Ishikawa (cell line): ENCODE measurements around the gene AP3B2.

ENCODE experiments used
- CEBPB ChIP-seq: IDR thresholded peaks from 2 replicates; pipeline ENCODE4 v1.6.1; 2012
- EGR1 ChIP-seq: IDR thresholded peaks from 2 replicates; pipeline ENCODE4 v1.6.1; 2012
- EP300 ChIP-seq: IDR thresholded peaks from 2 replicates; pipeline ENCODE4 v1.6.1; 2012; ENCODE audit warnings: borderline replicate concordance
- FOXM1 ChIP-seq: IDR thresholded peaks from 2 replicates; pipeline ENCODE4 v1.6.1; 2012; ENCODE audit warnings: low read depth, borderline replicate concordance
- RAD21 ChIP-seq: IDR thresholded peaks from 2 replicates; pipeline ENCODE4 v1.6.1; 2012; ENCODE audit warnings: low read depth
- TAF1 ChIP-seq: IDR thresholded peaks from 2 replicates; pipeline ENCODE4 v1.6.1; 2012; ENCODE audit warnings: low read depth, mild to moderate bottlenecking
- TCF12 ChIP-seq: IDR thresholded peaks from 2 replicates; pipeline ENCODE4 v1.6.1; 2012; ENCODE audit warnings: low read depth
- YY1 ChIP-seq: IDR thresholded peaks from 2 replicates; pipeline ENCODE4 v1.6.1; 2012; ENCODE audit warnings: low read depth
- TF ChIP-seq, protein P1 (sequence below): IDR thresholded peaks from 2 replicates; pipeline ENCODE4 v1.6.1; 2012
- TF ChIP-seq, protein P2 (sequence below): IDR thresholded peaks from 2 replicates; pipeline ENCODE4 v1.6.1; 2012; ENCODE audit warnings: low read depth, mild to moderate bottlenecking

DNA sequence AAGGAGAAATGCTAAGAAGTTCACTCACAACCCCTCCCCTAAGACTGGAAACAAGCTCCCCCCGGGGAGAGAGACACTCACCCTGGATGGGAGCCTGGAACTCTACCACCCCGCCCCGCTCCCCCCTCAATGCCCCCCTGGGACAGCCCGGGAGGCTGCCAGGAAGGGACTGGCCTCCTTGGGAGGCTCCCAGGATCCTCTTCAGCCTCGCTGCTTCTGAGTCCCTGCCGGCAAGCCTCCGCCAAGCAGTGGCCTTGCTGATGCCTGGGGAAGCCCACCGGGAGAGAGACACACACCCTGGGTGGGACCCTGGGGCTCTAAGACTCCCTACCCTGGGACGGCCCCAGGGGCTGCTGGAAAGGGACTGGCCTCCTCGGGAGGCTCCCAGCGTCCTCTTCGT is 95.9 kb downstream of the AP3B2 start:
- TF ChIP-seq RAD21 (no peak), CEBPB (no peak), TAF1 (no peak), EP300 (no peak), YY1 (no peak), FOXM1 (no peak), TCF12 (no peak), EGR1 (no peak)
- TF ChIP-seq, protein P1, sequence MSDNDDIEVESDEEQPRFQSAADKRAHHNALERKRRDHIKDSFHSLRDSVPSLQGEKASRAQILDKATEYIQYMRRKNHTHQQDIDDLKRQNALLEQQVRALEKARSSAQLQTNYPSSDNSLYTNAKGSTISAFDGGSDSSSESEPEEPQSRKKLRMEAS, result no peak
- TF ChIP-seq, protein P2, sequence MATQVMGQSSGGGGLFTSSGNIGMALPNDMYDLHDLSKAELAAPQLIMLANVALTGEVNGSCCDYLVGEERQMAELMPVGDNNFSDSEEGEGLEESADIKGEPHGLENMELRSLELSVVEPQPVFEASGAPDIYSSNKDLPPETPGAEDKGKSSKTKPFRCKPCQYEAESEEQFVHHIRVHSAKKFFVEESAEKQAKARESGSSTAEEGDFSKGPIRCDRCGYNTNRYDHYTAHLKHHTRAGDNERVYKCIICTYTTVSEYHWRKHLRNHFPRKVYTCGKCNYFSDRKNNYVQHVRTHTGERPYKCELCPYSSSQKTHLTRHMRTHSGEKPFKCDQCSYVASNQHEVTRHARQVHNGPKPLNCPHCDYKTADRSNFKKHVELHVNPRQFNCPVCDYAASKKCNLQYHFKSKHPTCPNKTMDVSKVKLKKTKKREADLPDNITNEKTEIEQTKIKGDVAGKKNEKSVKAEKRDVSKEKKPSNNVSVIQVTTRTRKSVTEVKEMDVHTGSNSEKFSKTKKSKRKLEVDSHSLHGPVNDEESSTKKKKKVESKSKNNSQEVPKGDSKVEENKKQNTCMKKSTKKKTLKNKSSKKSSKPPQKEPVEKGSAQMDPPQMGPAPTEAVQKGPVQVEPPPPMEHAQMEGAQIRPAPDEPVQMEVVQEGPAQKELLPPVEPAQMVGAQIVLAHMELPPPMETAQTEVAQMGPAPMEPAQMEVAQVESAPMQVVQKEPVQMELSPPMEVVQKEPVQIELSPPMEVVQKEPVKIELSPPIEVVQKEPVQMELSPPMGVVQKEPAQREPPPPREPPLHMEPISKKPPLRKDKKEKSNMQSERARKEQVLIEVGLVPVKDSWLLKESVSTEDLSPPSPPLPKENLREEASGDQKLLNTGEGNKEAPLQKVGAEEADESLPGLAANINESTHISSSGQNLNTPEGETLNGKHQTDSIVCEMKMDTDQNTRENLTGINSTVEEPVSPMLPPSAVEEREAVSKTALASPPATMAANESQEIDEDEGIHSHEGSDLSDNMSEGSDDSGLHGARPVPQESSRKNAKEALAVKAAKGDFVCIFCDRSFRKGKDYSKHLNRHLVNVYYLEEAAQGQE, result no peak
